Measurements from ENCODE around the gene RAPGEF3.

Gene RAPGEF3

DNA sequence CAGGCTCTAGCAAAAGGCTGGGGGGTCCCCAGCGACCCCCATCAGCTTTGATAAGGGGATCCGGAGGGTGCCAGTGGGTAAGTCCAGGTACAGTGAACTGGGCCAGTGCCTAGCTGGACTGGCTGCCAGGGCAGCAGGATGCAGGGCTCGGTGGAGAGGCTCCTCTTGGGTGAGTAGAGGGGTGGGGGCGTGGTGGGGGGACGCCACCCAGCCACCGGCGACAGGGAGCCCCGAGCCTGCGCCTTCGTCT is 171 bp downstream of the RAPGEF3 start:
- Histone ChIP-seq H3K4me2 (peak overlapping the region; percentile 94 to 100 (median 97)), H3K4me3 (peak overlapping the region; percentile 54 to 73 (median 62)), H4K20me1 (no peaks in the 10 kb centered on the region), H3K9ac (peak overlapping the region; percentile 66 to 83 (median 77)), H3K27ac (peak overlapping the region; percentile 66 to 88 (median 80); a peak in 21 of 22 replicates), H3K36me3 (no peaks in the 10 kb centered on the region), H3K9me3 (replicated peaks in 1 of 11) (no peaks in the 10 kb centered on the region), H3K27me3 (no peaks in the 10 kb centered on the region), H3K4me1 (peaks cover 65 to 93% (median 86%) of the 10 kb centered on the region in 10 experiments)
- TF ChIP-seq Cebpa-rat (IDR thresholded peaks at IDR 0.05), result no peak

DNA sequence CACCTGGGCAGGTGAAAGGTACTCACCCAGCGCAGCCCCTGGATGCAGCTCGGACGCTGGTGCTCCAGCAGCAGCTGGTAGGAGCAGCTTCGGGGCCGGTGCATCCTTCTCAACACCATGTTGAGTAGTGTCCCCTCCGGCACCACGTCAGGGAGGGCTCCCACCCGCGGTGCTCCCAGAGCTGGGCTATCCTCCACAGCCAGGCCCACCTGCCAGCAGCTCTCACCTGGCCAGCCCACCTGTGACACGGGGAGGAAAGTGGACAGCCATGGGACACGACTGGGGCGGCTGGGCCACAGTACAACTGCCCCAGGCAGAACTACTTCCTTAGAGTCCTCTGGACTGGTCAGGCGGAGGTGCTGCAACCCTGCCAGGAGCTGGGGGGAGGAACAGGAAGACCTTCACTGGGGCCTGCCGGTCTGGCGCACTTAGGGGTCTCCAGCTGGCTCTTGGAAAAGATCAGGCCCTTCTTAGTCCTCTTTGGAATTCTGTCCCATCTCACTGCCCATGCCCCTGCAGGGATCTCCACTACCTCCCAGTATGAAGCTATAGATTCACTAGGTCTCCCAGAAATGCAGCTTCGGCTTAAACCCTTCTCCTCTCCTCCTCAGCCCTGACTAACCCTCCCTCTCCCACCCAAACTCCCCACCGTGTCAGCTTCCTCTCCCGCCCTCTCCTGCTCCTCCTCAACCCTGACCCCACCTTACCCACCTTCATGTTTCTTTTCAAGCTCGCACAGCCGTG is 668 bp downstream of the RAPGEF3 start:
- Histone ChIP-seq H3K4me1 (peaks cover 65 to 93% (median 86%) of the 10 kb centered on the region in 10 experiments), H3K36me3 (no peaks in the 10 kb centered on the region), H3K27me3 (no peaks in the 10 kb centered on the region), H3K9ac (peak overlapping the region; percentile 66 to 83 (median 77); a peak in 21 of 22 replicates), H3K27ac (peak overlapping the region in 10 of 11 experiments; percentile 73 to 88 (median 80); a peak in 20 of 22 replicates), H3K9me3 (replicated peaks in 1 of 11) (no peaks in the 10 kb centered on the region), H3K4me2 (peak overlapping the region; percentile 94 to 100 (median 97)), H3K4me3 (peak overlapping the region; percentile 54 to 73 (median 62)), H4K20me1 (no peaks in the 10 kb centered on the region)
- TF ChIP-seq Cebpa-rat (IDR thresholded peaks at IDR 0.05), result no peak

DNA sequence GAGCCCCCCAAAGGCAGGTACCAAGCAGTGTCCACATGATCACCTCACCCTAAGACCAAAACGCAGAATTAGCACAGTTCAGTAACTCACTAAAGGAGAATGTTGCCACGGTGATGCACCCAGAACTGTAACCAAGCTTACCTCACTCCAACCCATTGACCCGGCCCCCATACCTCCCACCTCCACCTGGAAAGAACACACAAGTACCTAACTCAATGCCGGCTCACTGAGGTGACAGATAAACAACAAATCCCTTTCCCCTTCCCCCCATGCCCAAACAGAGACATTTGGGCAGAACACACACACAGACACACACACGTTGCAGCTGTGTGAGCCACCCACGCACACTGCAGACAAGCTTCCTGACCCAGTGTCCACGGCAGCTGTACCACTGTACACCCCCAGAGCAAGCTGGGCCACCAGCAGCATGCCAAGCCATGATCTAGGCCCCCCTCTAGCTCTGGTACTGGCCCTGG is 1.3 kb downstream of the RAPGEF3 start:
- peak overlapping the region in 6 of 11 experiments; percentile 79 to 88 (median 81); a peak in 6 of 22 replicates for H3K27ac ChIP-seq
- H3K4me3 ChIP-seq, result peak overlapping the region in 8 of 10 experiments; percentile 54 to 73 (median 62); a peak in 13 of 20 replicates

DNA sequence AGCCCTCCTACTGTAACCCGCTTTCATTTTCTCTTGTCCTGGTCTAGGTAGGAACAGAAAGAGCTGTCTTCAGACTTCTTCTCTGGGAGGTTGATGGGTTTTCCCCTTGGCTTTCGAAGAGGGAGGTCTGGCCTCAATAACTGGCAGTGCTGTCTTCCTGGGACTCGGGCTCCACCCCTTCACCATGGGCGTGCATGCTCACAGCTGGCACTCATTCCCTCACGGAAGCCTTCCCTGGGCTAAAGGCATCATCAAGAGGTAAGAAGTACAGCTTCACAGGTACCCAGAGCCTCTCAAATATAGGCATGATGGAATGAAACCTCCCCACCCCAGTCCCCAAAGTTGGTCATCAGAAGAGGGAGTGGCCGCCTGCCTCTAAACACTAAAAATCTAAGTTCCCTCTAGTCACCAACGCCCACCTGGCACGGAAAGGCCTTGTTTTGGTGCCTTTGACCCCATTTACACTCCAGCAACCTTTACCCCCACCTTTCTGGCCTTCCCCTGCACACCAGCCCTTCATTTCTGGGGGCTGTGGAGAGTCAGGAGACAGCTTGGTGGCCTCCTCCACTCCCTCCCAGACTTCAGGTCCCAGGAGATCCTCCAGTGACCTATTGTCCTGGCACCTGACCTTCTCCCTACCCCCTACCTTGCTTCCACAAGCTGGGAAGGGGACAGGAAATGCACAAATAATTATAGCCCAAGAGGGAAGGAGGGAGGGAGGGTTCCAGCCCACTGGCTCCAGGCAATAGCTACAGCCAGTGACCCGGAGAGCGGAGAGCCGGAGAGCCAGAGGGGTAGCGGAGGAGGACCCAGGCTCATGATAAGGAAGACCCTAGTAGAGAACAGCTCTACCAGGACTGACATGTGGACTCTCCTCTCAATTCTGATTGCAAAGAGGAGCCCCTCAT is 2.8 kb downstream of the RAPGEF3 start:
- Histone ChIP-seq H3K4me1 (peaks cover 70 to 97% (median 97%) of the 10 kb centered on the region in 10 experiments), H3K4me3 (peak overlapping the region in 1 of 10 experiments; percentile 0; a peak in 2 of 20 replicates), H3K4me2 (peak overlapping the region; percentile 94 to 100 (median 97)), H3K9me3 (replicated peaks in 1 of 11) (no peaks in the 10 kb centered on the region), H4K20me1 (no peaks in the 10 kb centered on the region), H3K27ac (peak overlapping the region in 8 of 11 experiments; percentile 7 to 88 (median 31); a peak in 14 of 22 replicates), H3K36me3 (no peaks in the 10 kb centered on the region), H3K27me3 (no peaks in the 10 kb centered on the region), H3K9ac (peak overlapping the region in 3 of 11 experiments; percentile 13 to 26 (median 20); a peak in 2 of 22 replicates)
- no peak for TF ChIP-seq Cebpa-rat (IDR thresholded peaks at IDR 0.05)

More for the DNA sequence above, 1.3 kb downstream of the RAPGEF3 start:
- Histone ChIP-seq H3K36me3 (no peaks in the 10 kb centered on the region), H3K4me1 (peaks cover 65 to 93% (median 86%) of the 10 kb centered on the region in 10 experiments), H3K4me2 (peak overlapping the region; percentile 94 to 100 (median 97)), H3K9ac (peak overlapping the region in 9 of 11 experiments; percentile 11 to 81 (median 76); a peak in 8 of 22 replicates), H4K20me1 (no peaks in the 10 kb centered on the region), H3K9me3 (replicated peaks in 1 of 11) (no peaks in the 10 kb centered on the region), H3K27me3 (no peaks in the 10 kb centered on the region)
- TF ChIP-seq Cebpa-rat (IDR thresholded peaks at IDR 0.05), result no peak

DNA sequence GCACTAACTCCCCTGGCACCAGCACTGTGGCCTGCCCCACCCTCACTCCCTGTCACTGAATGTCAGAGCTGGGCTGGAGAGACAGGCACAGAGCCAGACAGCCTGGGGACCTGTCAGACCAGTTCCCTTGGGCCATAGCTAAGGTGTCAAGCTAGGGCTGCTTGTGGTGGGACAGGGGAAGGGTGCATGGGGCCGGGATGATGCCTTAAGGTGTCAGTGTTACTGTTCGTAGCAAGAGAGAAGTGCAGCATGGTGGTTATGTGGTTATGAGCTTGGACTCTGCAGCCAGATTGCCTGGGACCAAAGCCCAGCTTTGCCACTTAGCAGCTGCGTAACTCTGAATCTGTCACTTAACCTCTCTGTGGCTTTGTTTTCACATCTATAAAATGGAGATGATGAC is 3.8 kb downstream of the RAPGEF3 start:
- Histone ChIP-seq H3K27ac (peak overlapping the region in 5 of 11 experiments; percentile 6 to 81 (median 46); a peak in 6 of 22 replicates), H3K36me3 (no peaks in the 10 kb centered on the region), H3K9ac (peak overlapping the region in 1 of 11 experiments; percentile 20; a peak in 1 of 22 replicates), H3K4me1 (peaks cover 76 to 98% (median 97%) of the 10 kb centered on the region in 10 experiments), H4K20me1 (no peaks in the 10 kb centered on the region; a peak in 1 of 22 replicates), H3K9me3 (replicated peaks in 1 of 11) (no peaks in the 10 kb centered on the region), H3K27me3 (no peaks in the 10 kb centered on the region), H3K4me2 (peak overlapping the region; percentile 94 to 100 (median 97)), H3K4me3 (no peak overlapping the region)
- TF ChIP-seq Cebpa-rat (IDR thresholded peaks at IDR 0.05), result no peak

DNA sequence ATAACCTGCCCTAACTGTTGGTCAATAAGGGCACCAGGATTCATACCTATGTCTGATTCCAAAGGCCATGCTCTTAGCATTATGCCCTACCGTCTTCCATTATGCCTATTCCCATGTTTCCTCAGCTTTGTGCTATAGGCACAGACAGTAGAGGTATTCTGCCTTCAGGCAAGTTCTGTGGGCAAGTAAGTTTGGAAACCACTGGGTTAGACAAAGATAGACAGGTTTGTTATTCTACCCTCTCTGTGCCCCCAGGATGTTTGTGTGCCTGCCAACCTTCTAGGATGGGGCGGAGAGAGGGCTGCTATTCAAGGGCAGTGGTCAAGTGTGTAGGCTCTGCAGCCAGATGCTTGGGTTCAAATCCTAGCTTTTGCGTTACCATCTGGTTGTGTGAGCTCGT is 4.6 kb downstream of the RAPGEF3 start:
- no peaks in the 10 kb centered on the region for H3K36me3 ChIP-seq
- no peaks in the 10 kb centered on the region for H3K9me3 ChIP-seq (replicated peaks in 1 of 11)
- peaks cover 69 to 98% (median 95%) of the 10 kb centered on the region in 10 experiments for H3K4me1 ChIP-seq
- H3K4me2 ChIP-seq, result peak overlapping the region; percentile 94 to 100 (median 97)
- H4K20me1 ChIP-seq, result no peaks in the 10 kb centered on the region; a peak in 1 of 22 replicates
- no peak for TF ChIP-seq Cebpa-rat (IDR thresholded peaks at IDR 0.05)
- peak overlapping the region in 7 of 10 experiments; percentile 3 to 47 (median 32); a peak in 7 of 20 replicates for H3K4me3 ChIP-seq
- H3K9ac ChIP-seq, result peak overlapping the region in 5 of 11 experiments; percentile 33 to 63 (median 46); a peak in 6 of 22 replicates
- peak overlapping the region in 9 of 11 experiments; percentile 24 to 81 (median 67); a peak in 13 of 22 replicates for H3K27ac ChIP-seq
- H3K27me3 ChIP-seq, result no peaks in the 10 kb centered on the region

DNA sequence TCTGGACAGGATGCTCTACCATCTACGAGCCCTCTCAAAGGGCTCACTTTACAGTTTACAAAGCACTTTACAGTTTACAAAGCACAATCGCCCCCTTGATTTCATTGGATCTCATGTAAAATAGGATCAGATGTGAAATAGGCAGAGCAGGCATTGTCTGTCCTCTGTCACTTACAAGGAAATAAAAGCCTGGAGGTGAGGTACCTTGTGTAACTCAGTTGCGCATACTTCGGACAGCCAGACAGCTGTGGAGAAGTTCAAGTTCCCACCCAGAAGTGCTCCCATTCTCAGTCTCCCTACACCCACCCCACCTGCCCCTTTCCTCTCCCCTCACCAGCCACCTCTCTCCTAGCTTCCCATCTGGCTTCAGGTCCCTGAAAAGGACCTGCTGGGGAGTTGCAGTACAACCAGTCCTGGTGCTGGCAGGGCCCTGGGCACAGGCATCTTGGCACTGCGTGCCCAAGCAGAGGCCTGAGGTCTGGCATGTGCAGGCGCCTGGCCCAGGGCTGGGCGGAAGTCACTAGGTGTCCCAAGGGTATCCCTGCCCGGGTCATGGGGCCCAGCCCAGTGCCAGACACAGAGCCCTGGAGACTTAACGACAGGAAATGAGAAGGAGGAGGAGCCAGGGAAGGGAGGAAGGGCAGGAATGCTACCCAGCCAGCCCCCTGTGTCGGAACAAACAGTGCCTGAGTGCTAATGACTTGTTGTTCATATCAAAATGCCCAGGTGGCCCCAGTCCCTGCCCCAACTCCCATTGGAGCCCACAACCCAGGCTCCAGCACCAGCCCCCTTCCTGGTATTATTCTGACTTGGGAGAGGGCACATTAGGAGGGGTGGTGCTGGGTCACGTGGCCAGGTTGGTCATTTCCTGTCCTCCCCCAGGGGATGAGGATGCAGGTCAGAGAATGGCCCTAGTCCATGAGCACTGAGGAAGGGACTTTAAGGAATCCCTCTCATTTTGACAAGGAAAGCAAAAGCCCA is 5.4 kb downstream of the RAPGEF3 start:
- Histone ChIP-seq H3K27me3 (no peaks in the 10 kb centered on the region), H3K4me2 (peak overlapping the region; percentile 94 to 100 (median 97)), H3K4me1 (peaks cover 65 to 100% (median 94%) of the 10 kb centered on the region in 10 experiments), H3K27ac (peak overlapping the region in 10 of 11 experiments; percentile 24 to 81 (median 67); a peak in 19 of 22 replicates), H3K4me3 (peak overlapping the region in 7 of 10 experiments; percentile 3 to 47 (median 32); a peak in 11 of 20 replicates), H4K20me1 (no peaks in the 10 kb centered on the region; a peak in 1 of 22 replicates), H3K9me3 (replicated peaks in 1 of 11) (no peaks in the 10 kb centered on the region), H3K36me3 (no peaks in the 10 kb centered on the region), H3K9ac (peak overlapping the region in 10 of 11 experiments; percentile 12 to 63 (median 44); a peak in 16 of 22 replicates)
- TF ChIP-seq Cebpa-rat (IDR thresholded peaks at IDR 0.05), result no peak
